GM19397 (cell line): ENCODE measurements around the gene FRMD4B.

Source experiments
- ATAC-seq: cut with Tn5 transposase; IDR thresholded peaks from one replicate; pipeline ENCODE4 v1.9.1; 2021; ENCODE audit warnings: mild to moderate bottlenecking, moderate library complexity; ENCODE audit not compliant: unreplicated experiment

FRMD4B gene

DNA sequence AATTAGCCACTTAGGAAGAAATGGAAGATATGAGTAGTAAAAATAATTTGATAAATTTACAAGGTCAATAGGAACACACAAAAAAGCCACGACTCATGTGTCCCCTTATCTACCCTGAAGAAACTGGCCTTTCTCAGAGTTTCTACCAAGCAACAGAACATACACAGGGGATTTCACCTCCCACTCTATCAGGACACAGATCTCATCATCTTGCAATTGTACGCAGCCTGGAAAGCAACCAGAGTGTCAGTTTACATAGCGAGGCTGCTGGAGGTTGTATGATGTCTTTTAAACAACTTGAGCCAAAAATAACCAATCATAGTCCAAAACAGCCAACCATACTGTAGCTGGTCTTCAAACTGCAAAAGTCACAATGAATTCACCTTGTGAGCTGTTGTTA lies 243.8 kb downstream of the FRMD4B start:
- ATAC-seq: no peak

DNA sequence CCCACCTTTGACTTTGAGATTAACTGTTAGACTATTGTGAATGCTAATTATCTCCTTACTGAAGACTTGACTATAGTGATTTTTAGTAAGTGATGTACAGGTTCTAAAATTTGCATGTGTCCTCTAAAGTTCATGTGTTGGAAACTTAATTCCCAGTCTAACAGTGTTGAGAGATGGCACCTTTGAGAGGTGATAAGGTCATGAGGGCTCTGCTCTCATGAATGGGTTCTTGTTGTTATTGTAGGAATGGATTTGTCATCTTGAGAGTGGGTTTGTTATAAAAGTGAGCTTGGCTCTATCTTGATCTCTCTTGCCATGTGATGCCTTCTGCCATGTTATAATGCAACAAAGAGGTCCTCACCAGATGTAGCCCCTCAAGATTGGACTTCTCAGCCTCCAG lies 244.6 kb downstream of the FRMD4B start:
- ATAC-seq: no peak

DNA sequence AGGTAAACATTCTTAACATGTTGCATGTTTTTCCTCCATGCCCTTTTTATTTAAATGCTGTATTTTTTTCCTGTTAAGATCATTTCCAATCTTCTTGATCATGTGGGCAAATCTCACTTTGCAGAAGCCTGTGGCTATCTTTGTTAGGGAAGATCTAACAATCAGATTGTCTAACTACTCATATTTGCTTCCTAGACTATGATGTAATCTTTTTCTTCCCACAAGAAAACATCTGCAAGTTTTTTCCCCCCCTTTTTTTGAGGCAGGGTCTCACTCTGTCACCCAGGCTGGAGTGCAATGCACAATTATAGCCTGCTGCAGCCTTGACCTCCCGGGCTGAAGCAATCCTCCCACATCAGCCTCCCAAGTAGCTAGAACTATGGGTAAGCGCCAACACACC lies 248.5 kb downstream of the FRMD4B start:
- ATAC-seq: no peak

DNA sequence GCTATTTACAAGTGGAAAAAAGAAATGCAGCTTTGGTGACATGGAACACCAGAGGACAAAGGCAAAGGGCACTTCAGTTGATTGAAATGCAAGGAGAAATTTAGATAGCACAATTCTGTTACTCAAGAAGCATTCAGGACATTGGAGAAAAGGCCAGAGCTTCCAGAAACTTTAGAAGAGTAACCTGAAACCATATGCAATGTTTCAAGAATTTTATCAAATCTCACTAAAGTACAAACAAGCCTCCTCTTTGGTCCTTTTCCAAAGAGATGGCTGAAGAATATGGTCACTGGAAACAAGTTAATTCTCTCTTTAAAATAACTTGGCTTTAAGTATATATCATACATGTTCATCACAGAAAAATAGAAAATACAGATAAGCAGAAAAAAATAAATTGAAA lies 248.9 kb downstream of the FRMD4B start:
- no peak for ATAC-seq

DNA sequence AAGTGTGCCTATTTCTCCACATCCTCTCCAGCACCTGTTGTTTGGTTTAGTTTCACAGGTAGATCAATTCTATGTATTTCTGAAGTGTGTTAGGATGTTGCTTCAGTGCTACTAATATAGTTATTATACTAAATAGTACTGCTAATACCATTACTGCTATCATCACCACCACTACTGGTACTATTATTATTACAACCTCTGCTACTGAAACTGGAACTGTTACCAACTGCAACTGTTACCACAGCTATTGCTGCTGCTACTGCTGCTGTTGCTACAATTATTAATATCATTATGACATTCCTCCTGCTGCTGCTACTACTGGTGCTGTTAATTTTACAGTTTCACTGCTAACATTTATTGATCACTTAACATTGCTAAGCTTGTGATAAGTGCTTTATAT lies 255.2 kb downstream of the FRMD4B start:
- peak; percentile 58 for ATAC-seq

DNA sequence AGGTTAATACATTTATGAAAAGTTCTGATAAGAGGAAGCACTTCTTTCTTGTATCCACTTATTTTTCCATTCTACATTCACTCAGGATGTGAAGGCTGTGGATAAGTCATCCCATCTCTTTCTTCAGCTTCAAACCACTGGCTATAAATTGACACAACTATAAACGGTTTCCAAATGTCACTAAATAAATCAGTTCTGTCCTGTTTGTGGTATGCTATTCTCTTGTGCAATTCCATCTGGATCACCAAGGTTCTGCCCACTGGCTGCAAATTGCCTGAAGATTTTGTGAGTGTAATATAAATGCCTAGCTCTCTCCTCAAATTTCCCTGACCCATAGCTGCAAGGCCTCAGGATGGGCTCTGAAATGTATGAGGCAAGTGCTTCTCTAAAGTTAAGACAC lies 256.4 kb downstream of the FRMD4B start:
- ATAC-seq: no peak

DNA sequence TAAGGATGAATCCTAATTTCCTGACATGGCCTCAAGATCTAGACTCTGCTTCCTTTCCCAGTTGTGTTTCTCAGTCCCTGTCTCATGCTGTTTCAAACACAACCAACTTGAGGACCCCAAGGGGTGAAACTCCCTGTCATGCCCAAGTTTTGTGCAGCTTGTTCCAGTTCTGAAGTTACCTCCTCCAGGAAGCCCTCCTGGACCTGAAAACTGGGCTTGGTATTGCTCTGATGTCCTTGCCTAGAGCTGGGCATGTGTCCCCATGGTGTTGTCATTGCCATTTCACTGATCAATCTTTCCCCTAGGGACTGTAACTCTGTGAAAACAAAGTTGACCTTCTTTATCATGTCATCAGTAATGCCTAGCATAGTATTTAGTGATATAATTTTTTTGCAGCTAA lies 257.4 kb downstream of the FRMD4B start:
- ATAC-seq: no peak

DNA sequence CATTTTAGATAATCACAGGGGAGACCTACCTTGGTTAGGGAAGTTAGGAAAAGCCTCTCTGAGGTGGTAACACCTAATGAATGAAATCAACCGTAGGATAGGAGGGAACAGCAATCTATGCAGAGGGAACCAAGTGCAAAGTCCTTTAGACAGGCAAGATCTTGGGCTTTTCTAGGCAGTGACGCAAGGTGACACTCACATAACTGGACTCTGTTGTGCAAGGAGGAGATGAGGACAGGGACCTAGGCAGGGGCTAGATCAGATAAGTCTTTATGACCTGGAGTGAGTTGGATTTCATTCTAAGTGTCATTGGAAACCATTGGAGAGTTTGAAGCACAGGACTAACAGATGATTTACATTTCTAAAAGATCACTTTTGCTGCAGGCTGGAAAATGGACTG lies 258.9 kb downstream of the FRMD4B start:
- no peak for ATAC-seq

DNA sequence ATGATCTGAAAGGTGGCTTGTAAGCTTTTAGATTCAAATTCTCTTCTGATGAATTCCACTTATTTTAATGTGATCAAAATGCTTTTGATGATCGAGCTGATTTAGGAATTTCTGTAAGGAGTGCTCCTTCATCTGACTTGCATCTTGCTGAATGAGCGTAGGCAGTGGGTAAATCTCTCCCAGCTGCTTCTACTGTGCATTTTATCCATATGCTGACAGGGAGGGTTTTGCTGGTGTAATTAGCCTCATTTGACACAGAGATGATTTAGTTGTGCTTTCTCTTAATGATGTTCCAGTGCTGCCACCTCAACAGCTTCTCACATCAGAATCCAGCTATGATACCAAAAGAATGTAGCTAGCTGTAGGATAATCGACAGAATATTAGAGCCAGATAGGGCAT lies 259.7 kb downstream of the FRMD4B start:
- ATAC-seq: no peak

DNA sequence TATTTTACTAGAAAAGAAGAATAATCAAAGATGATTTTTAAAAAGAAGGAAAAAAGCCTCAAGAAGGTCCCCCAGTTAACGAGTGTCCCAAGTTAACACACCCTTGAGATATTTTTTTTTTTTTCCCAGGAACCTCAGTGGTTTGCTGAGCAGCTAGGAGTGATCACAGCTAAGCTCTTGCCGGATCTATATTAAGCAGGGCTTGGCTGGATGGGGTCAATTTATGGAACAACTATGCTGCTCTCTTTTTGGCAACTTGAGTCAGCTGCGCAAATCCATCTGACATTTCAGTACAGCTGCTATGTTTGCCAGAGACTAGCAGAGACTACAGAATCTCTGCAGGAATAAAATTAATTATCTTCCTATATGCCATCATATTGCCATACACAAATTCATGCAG lies 263.5 kb downstream of the FRMD4B start, which contains the start of gene LMOD3:
TSS of gene LMOD3 (minus strand) at position 193 of the 400 bp plus-strand sequence. CDS start 209 bp downstream, outside the sequence.
- ATAC-seq: no peak

DNA sequence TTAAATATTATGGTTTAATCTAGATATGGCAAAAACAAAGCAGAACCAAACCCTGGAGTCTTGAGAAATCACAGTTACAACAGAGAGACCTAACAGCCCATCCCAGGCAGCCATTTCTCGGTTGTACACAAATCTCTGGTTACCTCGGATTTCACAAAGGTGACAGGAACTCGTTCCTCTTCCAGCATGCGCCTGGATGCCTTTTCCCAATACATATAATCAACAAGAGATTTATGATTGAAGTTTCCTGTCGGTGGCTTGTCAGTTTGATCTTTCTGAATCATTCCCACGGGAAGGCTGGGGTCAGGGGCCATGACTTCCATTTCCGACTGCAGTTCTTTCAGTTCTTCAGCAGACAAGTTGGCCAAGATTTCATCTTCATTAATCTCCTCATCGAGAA lies 263.9 kb downstream of the FRMD4B start:
- ATAC-seq: no peak

DNA sequence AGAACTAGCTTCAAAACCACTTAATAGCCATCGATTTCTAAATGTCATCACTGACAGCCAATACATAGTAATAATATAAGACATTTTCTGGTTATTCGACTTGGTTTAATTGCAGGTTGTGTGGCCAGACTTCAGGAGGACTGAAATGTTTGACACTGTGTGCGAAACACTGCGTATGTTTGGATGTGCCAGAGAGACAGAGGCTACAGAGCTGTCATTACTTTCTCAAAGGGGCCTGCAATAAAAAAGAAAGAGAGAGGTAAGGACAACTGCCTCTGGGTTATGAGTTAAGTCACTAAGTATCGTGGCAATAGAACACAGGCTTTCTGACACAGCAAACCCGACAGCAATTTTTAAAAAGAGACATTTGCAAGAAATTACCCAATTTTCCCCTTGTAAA lies 264.4 kb downstream of the FRMD4B start:
- no peak for ATAC-seq

DNA sequence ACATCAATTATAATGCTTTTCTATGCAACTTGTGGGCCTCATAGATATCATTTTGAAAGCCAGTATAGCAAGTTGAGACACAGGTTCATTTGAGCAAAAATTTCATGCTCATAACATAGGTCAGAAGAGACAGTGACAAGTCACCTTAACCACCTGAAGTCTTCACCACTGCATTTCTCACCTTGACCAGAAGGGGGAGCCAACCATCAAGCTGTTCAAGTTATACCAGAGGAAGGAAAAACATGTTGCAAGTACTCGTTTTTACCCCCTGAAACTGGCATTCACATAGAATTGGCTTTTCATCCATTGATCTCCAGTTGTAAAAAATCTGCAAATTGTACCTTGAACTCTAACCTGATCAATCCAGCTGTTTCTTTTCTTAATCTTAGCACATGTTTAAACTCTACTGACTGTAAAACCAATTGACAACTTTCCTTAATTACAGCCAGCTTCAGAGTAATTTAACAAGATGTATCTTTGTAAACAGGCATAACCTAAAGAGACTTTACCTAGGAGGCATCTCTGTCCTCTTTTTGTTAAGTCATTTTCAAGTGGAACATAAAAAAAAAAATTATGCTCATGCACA lies 264.9 kb downstream of the FRMD4B start:
- peak; percentile 83 for ATAC-seq
